ENCODE measurements around the gene RNF166.

The RNF166 gene

DNA sequence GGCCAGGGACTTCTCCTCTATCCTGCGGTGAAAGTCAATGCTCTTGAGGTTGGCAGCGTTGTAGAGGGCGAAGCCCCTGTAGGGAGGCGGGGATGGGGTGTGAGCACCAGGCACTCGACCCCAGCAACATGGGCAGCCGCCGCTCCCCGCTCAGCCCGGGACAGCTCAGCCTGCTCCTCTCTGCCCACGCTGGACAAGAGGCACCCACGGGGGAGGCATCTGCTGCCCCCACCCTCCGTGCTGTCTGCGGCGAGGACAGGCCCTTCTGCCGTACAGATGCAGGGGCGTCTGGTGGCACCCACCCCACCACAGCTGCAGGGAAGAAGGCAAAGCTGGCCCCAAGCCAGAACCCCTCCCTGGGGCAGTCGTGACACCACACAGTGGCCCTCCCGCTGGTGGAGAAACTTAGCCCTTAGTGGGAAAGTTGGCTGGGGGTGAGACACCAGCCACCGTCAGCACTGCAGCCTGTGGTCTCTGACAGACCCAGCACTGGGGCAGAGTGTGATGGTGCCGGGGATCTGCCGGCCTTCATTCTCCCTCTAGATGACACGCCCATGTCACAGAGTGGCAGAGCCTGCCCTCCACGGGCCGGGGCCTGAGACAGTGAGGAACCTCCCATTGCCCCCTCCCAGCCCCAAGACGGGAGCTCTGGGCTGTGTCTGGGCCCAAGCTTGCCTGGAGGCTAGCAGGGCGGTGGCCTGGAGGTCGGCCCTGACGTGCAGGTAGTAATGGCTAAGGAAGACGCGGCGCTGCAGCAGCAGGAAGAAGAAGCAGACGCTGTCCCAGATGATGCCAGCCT is 19.6 kb upstream of the RNF166 start:
- in situ Hi-C loops (cut with HindIII; ENCODE audit: low sequenced_read_pairs), result no loop called here

DNA sequence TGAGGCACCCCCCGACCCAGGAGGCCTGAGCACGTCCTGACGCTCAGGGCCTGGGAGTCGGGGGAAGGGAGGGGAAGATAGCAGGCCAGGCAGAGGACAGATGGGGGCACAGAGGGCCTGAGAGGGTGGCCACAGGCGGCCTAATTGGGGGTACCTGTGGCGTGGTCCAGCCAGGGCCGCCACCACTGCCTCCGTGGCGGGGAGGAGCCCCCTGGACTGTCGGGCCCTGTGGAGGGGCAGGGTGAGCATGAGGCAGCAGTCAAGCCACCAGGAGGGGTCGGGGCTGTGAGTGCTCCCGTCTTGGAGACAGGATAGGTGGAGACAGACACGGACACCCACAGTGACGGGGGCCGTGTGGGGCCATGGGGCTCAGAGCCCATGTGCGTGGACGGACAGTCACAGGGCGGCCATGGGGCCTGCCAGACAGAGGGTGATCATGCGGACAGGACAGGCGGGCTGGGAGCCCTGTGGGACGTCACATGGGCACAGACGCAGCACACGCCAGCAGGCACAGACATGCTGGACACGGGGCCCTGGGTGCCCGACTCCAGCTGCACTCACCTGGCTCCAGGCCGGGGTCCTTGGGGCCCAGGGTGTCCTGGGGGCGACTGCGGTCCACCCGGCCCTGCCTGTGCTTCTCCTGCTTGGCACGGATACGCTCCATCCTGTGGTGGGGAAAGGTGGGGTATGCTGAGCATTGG is 18.8 kb upstream of the RNF166 start:
- in situ Hi-C loops (cut with HindIII; ENCODE audit: low sequenced_read_pairs), result no loop called here

DNA sequence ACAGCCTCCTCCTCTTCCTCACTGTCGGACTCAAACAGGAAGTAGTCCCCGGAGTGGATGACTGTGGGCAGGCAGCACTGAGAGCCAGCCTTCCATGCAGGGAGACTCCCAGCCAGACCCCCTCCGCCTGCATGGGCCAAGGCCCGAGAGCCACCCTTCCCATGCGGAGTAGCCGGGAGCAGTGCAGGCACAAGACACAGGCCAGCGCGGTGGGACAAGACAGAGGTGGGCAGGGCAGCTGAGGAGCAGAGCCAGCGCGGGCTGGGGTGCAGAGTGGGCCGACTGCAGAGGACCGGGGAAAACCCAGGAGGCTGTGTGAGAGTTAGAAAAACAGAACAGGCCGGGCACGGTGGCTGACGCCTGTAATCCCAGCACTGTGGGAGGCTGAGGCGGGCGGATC is 17.7 kb upstream of the RNF166 start:
- in situ Hi-C loops (cut with HindIII; ENCODE audit: low sequenced_read_pairs), result no loop called here

DNA sequence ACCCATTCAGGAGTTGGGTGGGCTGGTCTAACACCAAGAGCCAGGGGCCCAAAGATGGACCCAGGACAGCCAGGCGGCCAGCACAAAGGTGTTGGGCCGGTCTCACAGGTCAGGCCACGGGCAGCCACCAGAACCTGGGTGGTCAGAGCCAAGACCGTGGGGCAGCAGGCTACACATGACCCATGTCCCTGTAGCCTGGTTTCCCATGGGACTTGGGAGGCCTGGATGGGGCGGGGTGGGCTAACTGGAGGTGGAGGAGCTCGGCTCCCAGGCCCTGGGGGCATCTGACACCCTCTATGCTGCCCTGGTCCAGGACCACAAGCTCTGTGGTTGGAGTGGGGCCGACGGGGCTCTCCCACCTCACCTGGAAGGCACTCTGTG is 17.3 kb upstream of the RNF166 start:
- in situ Hi-C loops (cut with HindIII; ENCODE audit: low sequenced_read_pairs), result no loop called here

DNA sequence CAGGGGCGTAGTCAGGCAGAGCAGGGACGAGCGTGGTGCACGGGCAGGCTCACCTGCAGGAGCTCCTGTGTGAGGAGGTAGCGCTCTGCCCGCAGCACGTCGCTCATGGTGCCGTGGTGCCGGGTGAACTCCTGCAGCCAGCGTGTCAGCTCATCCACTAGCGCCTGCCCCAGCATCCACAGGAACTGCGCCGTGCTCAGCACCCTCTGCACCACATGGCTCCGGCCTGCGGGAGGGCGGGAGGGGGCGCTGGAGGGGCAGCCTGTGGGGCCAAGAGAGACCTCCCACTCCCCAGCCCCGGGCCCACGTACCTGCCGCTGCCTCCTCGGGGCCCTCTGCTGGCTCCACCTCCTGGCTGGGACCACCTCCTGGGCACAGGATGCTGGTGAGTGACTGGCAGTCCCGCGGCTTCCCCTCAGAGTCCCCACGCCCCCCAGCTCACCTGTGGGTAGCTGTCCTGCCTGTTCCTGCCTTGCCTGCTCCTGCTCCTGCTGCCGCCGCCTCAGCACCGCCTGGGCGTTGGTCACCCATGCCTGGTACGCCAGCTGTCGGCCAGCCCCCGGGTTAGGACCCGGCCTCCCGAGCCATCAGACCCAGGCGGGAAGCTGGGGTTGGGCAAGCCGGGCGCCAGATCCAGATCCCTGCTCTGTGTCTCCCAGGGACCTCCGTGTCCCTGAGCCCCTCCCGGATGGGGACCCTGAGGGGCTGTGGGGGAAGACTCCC is 16.7 kb upstream of the RNF166 start:
- in situ Hi-C loops (cut with HindIII; ENCODE audit: low sequenced_read_pairs), result no loop called here

- in situ Hi-C loops (cut with HindIII; ENCODE audit: low sequenced_read_pairs), result no loop called here
These were observed 15.9 kb upstream of the RNF166 start for GRCh38 chr16:88721815-88722755.

DNA sequence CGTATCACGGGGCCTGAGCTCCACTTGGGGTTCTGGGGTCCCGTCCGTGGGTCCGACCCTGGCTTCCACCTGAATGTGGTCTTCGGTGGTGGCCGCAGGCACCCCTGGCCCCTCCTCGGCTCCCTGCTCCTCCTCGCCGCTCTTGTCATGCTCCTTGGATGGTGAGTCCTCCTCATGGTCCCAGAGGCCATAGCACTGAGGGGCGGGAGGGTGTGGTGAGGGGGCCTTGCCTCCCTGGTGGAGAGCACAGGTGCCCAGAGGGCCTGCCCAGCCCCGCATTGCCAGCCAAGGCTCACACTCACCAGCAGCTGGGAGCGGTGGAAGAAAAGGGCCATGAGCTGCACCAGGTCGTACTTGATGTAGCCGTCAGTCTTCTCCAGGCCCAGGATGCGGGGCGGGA is 15.0 kb upstream of the RNF166 start:
- in situ Hi-C loops (cut with HindIII; ENCODE audit: low sequenced_read_pairs), result no loop called here

GRCh38 chr16:88720396-88720970 is 14.3 kb upstream of the RNF166 start:
- in situ Hi-C loops (cut with HindIII; ENCODE audit: low sequenced_read_pairs), result no loop called here

DNA sequence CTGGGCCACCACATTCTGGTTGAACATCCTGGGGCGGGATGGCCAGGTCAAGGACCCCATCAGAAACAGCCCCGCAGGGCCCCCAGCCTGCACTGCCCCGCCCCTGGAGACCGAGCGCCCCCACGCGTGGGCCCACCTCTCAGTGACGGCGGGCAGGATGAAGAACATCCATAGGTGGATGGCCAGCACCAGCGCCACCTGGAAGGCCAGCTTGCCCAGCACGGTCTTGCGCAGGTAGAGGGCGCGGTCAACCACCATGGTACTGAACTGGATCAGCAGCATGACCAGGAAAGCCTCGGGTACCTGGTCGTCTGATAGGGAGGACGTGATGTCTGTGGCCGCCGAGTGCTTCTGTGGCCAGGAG is 13.7 kb upstream of the RNF166 start:
- in situ Hi-C loops (cut with HindIII; ENCODE audit: low sequenced_read_pairs), result no loop called here

GRCh38 chr16:88719267-88719932 is 13.2 kb upstream of the RNF166 start:
- in situ Hi-C loops (cut with HindIII; ENCODE audit: low sequenced_read_pairs), result no loop called here

- in situ Hi-C loops (cut with HindIII; ENCODE audit: low sequenced_read_pairs), result no loop called here
These were observed 12.0 kb upstream of the RNF166 start for GRCh38 chr16:88718178-88718577.

- in situ Hi-C loops (cut with HindIII; ENCODE audit: low sequenced_read_pairs), result no loop called here
These were observed 10.4 kb upstream of the RNF166 start for GRCh38 chr16:88716601-88717001.

- in situ Hi-C loops (cut with HindIII; ENCODE audit: low sequenced_read_pairs), result no loop called here
These were observed 10.0 kb upstream of the RNF166 start for GRCh38 chr16:88716201-88716600.

DNA sequence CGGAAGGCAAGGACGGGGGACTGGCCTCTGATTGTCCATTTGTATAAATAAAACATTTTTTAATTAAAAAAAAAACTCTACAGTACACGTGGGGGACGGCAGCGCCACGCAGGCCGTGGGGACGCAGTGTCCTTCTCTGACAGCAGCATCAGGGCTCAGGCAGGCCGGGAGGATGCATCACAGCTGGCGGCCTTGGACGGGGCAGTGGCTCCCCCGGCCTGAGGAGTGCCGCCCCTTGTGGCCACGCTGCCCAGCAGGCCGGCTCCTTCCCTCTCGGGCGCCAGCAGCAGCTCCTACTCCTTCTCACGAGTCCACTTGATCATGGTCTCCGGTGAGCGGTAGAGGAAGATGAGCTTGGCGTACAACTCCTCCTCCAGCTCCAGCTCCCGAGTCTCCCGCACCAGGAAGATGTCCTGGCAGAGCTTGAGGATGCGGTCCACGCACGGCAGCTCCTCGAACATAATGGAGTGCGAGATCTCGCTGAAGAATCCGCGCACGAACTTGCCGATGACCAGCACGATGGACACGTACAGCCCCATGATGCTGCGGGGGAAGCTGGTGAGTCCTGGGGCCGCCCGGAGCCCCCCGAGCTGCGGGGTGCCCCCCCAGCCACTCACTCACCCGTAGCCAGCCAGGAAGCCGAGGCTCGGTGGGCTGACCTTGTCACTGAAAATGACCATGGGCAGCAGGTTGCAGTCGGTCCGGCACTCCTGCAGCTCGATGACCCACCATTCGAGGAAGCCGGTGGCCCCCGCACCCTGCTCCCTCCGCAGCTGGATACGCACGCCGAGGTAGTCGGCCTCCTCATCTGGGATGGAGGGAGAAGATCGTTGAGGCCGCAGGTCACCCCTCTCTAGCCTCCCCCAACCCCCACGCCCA is 9.3 kb upstream of the RNF166 start:
- in situ Hi-C loops (cut with HindIII; ENCODE audit: low sequenced_read_pairs), result no loop called here

DNA sequence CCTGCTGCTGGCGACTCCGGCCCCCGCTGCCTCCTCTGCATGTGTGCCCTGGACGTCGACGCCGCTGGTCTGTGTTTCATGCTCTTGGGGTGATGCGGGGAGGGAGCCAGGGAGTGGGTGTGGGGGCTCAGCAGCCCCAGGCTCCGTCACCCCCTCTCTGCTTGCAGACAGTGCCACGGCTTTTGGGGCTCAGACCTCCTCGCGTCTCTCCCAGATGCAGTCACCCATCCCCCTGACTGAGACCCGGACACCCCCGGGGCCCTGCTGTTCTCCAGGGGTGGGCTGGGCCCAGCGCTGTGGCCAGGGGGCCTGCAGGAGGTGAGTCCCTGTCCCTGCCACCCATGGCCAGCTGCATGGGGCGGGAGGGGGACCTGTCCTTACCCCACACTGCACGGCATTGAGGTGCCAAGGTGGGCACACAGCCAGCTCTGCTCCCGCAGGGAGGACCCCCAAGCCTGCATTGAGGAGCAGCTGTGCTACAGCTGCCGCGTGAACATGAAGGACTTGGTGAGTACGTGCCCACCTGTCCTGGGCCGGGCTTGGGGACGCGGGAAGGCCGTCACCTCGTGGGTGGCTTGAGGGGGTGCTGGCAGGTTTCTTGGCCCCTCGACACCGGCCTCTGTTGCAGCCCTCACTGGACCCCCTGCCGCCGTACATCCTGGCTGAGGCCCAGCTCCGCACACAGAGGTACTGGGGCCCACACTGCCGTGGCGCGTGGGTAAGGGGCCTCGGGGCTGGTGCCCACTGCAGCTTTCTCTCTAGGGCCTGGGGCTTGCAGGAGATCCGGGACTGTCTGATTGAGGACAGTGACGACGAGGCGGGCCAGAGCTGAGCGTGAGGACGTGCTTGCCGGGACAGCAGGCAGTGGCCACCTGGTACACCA is 8.5 kb upstream of the RNF166 start:
- in situ Hi-C loops (cut with HindIII; ENCODE audit: low sequenced_read_pairs), result no loop called here

DNA sequence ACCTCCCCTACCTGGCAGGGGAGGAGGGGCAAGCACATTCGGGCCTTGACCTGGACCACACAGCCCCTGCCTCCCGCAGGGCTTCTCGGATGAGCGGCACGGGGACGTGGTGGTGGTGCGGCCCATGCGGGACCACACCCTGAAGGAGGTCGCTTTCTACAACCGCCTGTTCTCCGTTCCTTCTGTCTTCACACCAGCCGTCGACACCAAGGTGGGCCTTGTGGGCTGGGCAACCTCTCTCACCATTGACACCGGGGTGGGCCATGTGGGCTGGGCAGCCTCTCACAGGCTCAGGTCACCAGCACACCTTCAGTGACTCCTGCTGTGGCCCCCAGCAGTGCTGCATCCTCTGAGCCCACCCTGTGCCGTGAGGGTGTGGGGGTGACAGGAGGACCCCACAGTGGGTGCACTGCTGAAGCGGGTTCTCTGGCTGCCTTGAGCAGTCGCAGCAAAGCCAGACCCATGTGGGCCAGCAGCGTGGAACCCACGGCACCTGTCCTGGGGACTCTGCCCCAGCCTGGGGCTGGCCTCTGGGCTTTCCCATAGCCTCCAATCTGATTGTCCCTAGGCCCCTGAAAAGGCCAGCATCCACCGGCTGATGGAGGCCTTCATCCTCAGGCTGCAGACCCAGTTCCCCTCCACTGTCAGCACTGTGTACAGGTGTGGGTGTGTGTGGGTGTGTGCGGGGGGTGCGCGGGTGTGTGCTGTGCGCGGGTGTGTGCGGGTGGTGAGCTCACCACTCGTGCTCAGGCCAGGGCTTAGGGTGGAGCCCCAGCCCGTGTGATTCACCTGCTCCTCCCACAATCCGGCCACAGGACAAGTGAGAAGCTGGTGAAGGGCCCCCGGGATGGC is 7.6 kb upstream of the RNF166 start:
- in situ Hi-C loops (cut with HindIII; ENCODE audit: low sequenced_read_pairs), result no loop called here

GRCh38 chr16:88713054-88713453 is 6.8 kb upstream of the RNF166 start:
- in situ Hi-C loops (cut with HindIII; ENCODE audit: low sequenced_read_pairs), result no loop called here

All from endothelial cell of hepatic sinusoid (primary cell).